Hair follicular keratinocyte (primary cell): ENCODE results near the gene GPR31. TPM values are rescaled to one million over a fixed set of nuclear protein-coding genes. Genes with fewer than 3 reads are reported as not detected.

Experiments used
- total RNA-seq: library from RNA; depleted of rRNA; stranded (reverse); fragments of >200 nt; gene quantifications from 2 replicates; pipeline ENCODE4 v1.2.3, GENCODE V29; 2015

GPR31 gene, protein sequence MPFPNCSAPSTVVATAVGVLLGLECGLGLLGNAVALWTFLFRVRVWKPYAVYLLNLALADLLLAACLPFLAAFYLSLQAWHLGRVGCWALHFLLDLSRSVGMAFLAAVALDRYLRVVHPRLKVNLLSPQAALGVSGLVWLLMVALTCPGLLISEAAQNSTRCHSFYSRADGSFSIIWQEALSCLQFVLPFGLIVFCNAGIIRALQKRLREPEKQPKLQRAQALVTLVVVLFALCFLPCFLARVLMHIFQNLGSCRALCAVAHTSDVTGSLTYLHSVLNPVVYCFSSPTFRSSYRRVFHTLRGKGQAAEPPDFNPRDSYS
- total RNA-seq, result not detected in 2 replicates

GRCh38 chr6:167157863-167158262 is at the start of gene GPR31:
TSS of gene GPR31 (minus strand) at chr6:167157980. CDS start at chr6:167157831, 149 bp downstream.

DNA sequence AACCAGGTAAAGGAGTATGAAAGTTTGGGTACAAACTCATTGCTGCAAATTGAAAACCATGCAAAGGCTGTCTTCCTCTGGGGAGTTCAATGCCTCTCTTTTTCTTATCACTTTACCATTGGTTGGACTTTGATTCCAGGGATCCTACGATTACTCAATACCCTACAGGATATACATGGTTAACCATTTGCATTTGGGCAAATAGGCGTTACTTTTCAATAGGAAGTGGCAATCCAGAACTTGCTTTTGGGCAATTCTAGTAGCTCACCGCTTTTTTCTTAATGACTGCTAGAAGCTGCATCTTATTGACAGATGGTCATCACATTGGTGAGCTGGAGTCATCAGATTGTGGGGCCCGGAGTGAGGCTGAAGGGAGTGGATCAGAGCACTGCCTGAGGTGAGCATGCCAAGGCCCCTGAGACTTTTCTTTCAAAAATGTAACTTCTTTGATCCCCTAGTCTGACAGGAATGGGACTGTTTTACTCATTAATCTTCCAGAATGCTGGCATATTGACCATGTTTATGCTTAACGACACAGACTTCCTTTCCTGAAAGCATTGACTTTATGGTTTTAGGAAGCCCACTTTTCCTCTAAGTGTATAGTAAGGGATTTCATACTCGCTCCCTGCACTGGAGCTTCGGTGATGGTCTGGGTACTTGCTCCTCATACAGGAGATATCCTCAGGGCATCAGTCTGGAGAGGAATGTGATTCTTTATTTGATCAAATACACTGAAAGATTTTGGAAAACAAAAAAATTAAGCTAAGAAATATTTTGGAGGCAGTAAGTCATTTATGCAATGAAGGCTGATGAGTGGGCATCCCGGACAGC is 34.7 kb downstream of the GPR31 start, which contains the start of gene CCR6:
TSS of gene CCR6 (plus strand) at position 270 of the 831 bp plus-strand sequence. CDS start 13,039 bp downstream, outside the sequence.

Other genes starting within 250 kb of the GPR31 start
- gene RNASET2, start 201.4 kb downstream of the GPR31 start, total RNA-seq, result 16.8 and 21.7 TPM in 2 replicates
- 11.0 and 12.9 TPM in 2 replicates for gene CEP43, start 158.6 kb downstream of the GPR31 start, total RNA-seq
- not detected in 2 replicates for gene CCR6, start 34.9 kb downstream of the GPR31 start, total RNA-seq
- not detected in 2 replicates for gene UNC93A, start 133.3 kb upstream of the GPR31 start, total RNA-seq
- not detected in 2 replicates for gene TTLL2, start 167.1 kb upstream of the GPR31 start, total RNA-seq